Measurements from ENCODE around the gene PRKN. TPM values are rescaled to one million over a fixed set of nuclear protein-coding genes. Genes with fewer than 3 reads are reported as not detected.
A peak's percentile ranks its signal among the peaks of the same experiment; 100 is the strongest.

PRKN gene
- total RNA-seq, 1 donor from 2014 or later: 7.9 TPM

- DNase-seq (ENCODE audit: low spot score): peak; percentile 54
Measured at GRCh38 chr6:162618448-162619002, 109.0 kb downstream of the PRKN start.

GRCh38 chr6:162615016-162615705 lies 112.4 kb downstream of the PRKN start:
- DNase-seq (ENCODE audit: low spot score): no peak

GRCh38 chr6:162613310-162613709 lies 114.3 kb downstream of the PRKN start:
- no peak for DNase-seq (ENCODE audit: low spot score)

- no peak for DNase-seq (ENCODE audit: low spot score)
Measured at GRCh38 chr6:162612613-162613012, 115.0 kb downstream of the PRKN start.

- no peak for DNase-seq (ENCODE audit: low spot score)
Measured at GRCh38 chr6:162610351-162610750, 117.2 kb downstream of the PRKN start.

- no peak for DNase-seq (ENCODE audit: low spot score)
Measured at GRCh38 chr6:162605881-162606280, 121.7 kb downstream of the PRKN start.

- DNase-seq (ENCODE audit: low spot score): no peak
Measured at GRCh38 chr6:162603231-162604015, 124.1 kb downstream of the PRKN start.

GRCh38 chr6:162602759-162603158 lies 124.8 kb downstream of the PRKN start:
- no peak for DNase-seq (ENCODE audit: low spot score)

- DNase-seq (ENCODE audit: low spot score): no peak
Measured at GRCh38 chr6:162596676-162597075, 130.9 kb downstream of the PRKN start.

GRCh38 chr6:162591517-162591916 lies 136.0 kb downstream of the PRKN start:
- no peak for DNase-seq (ENCODE audit: low spot score)

- no peak for DNase-seq (ENCODE audit: low spot score)
Measured at GRCh38 chr6:162581988-162582780, 145.4 kb downstream of the PRKN start.

GRCh38 chr6:162580619-162581018 lies 146.9 kb downstream of the PRKN start:
- no peak for DNase-seq (ENCODE audit: low spot score)

- no peak for DNase-seq (ENCODE audit: low spot score)
Measured at GRCh38 chr6:162576016-162576415, 151.6 kb downstream of the PRKN start.

- DNase-seq (ENCODE audit: low spot score): no peak
Measured at GRCh38 chr6:162572240-162572639, 155.3 kb downstream of the PRKN start.

- no peak for DNase-seq (ENCODE audit: low spot score)
Measured at GRCh38 chr6:162568266-162568665, 159.3 kb downstream of the PRKN start.

GRCh38 chr6:162562041-162562440 lies 165.5 kb downstream of the PRKN start:
- DNase-seq (ENCODE audit: low spot score): no peak

GRCh38 chr6:162560891-162561290 lies 166.7 kb downstream of the PRKN start:
- DNase-seq (ENCODE audit: low spot score): no peak

GRCh38 chr6:162554531-162554930 lies 173.0 kb downstream of the PRKN start:
- DNase-seq (ENCODE audit: low spot score): no peak

- DNase-seq (ENCODE audit: low spot score): no peak
Measured at GRCh38 chr6:162546905-162547304, 180.7 kb downstream of the PRKN start.

- no peak for DNase-seq (ENCODE audit: low spot score)
Measured at GRCh38 chr6:162543221-162543620, 184.3 kb downstream of the PRKN start.

- DNase-seq (ENCODE audit: low spot score): no peak
Measured at GRCh38 chr6:162541019-162541601, 186.5 kb downstream of the PRKN start.

- DNase-seq (ENCODE audit: low spot score): peak; percentile 38
Measured at GRCh38 chr6:162539321-162539720, 188.2 kb downstream of the PRKN start.
